Osteoblast (primary cell): ENCODE measurements around the gene NUP93. TPM values are rescaled to one million over a fixed set of nuclear protein-coding genes. Genes with fewer than 3 reads are reported as not detected.

Experiments
- DNase-seq: peaks from one replicate; pipeline ENCODE4 v3.0.0; 2011; ENCODE audit warnings: low spot score, mixed read lengths; ENCODE audit not compliant: insufficient read length; ENCODE audit errors: missing footprints
- H2AFZ ChIP-seq: 2 replicates; pipeline ENCODE4 v1.6.0; 2011; ENCODE audit warnings: mild to moderate bottlenecking, low read length
- H3K27ac ChIP-seq: 2 replicates; pipeline ENCODE4 v1.5.1; 2011; ENCODE audit warnings: mild to moderate bottlenecking, low read depth, low read length, moderate library complexity
- H3K27me3 ChIP-seq: 2 replicates; pipeline ENCODE4 v1.6.0; 2012; ENCODE audit warnings: mild to moderate bottlenecking, control low read depth, inconsistent platforms, low read length, moderate library complexity; ENCODE audit not compliant: insufficient read depth
- H3K36me3 ChIP-seq: 2 replicates; pipeline ENCODE4 v1.5.1; 2011; ENCODE audit warnings: mild to moderate bottlenecking, low read length, control low read depth, moderate library complexity; ENCODE audit not compliant: insufficient read depth
- H3K4me1 ChIP-seq: 2 replicates; pipeline ENCODE4 v1.5.1; 2011; ENCODE audit warnings: mild to moderate bottlenecking, low read length, control low read depth, moderate library complexity; ENCODE audit not compliant: insufficient read depth
- H3K4me2 ChIP-seq: 2 replicates; pipeline ENCODE4 v1.6.0; 2011; ENCODE audit warnings: mild to moderate bottlenecking, low read length; ENCODE audit not compliant: insufficient read depth
- H3K4me3 ChIP-seq: fragments of 200-600 bp; sonication (generic); 3 replicates; pipeline ENCODE4 v1.5.1; 2012; ENCODE audit warnings: mild to moderate bottlenecking, low read length, inconsistent platforms; ENCODE audit not compliant: insufficient read depth
- H3K79me2 ChIP-seq: 2 replicates; pipeline ENCODE4 v1.6.0; 2012; ENCODE audit warnings: mild to moderate bottlenecking, low read length, control low read depth, inconsistent platforms; ENCODE audit not compliant: insufficient read depth
- H3K9me3 ChIP-seq: 2 replicates; pipeline ENCODE4 v1.5.1; 2011; ENCODE audit warnings: low read depth, low read length, control low read depth
- H4K20me1 ChIP-seq: 2 replicates; pipeline ENCODE4 v1.6.0; 2012; ENCODE audit warnings: mild to moderate bottlenecking, low read length, control low read depth; ENCODE audit not compliant: insufficient read depth
- total RNA-seq: library from RNA; depleted of rRNA; stranded (reverse); fragments of >200 nt; gene quantifications from 2 replicates; pipeline ENCODE4 v1.2.3, GENCODE V29; 2012
- TF ChIP-seq, protein P1 (sequence below): IDR thresholded peaks from 2 replicates; pipeline ENCODE4 v1.5.1; 2011; ENCODE audit warnings: mild to moderate bottlenecking, low read depth, low read length, moderate library complexity; ENCODE audit errors: extremely low read depth

Gene NUP93
- total RNA-seq, 1 donor = 40.5 TPM

GRCh38 chr16:56830669-56831068, 100.7 kb downstream of the NUP93 start:
- peaks cover 15% of the 10 kb centered on the region for H3K4me1 ChIP-seq
- H3K79me2 ChIP-seq = no peaks in the 10 kb centered on the region
- no peaks in the 10 kb centered on the region for H3K9me3 ChIP-seq
- no peak for DNase-seq
- H2AFZ ChIP-seq = no peak overlapping the region
- no peaks in the 10 kb centered on the region for H3K27me3 ChIP-seq
- TF ChIP-seq, protein P1, sequence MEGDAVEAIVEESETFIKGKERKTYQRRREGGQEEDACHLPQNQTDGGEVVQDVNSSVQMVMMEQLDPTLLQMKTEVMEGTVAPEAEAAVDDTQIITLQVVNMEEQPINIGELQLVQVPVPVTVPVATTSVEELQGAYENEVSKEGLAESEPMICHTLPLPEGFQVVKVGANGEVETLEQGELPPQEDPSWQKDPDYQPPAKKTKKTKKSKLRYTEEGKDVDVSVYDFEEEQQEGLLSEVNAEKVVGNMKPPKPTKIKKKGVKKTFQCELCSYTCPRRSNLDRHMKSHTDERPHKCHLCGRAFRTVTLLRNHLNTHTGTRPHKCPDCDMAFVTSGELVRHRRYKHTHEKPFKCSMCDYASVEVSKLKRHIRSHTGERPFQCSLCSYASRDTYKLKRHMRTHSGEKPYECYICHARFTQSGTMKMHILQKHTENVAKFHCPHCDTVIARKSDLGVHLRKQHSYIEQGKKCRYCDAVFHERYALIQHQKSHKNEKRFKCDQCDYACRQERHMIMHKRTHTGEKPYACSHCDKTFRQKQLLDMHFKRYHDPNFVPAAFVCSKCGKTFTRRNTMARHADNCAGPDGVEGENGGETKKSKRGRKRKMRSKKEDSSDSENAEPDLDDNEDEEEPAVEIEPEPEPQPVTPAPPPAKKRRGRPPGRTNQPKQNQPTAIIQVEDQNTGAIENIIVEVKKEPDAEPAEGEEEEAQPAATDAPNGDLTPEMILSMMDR = no peak
- H3K4me3 ChIP-seq = no peak overlapping the region
- peak overlapping the region; percentile 8 for H3K4me2 ChIP-seq
- H4K20me1 ChIP-seq = no peaks in the 10 kb centered on the region
- no peak overlapping the region for H3K27ac ChIP-seq
- H3K36me3 ChIP-seq = peaks cover 33% of the 10 kb centered on the region

GRCh38 chr16:56832768-56833167, 102.8 kb downstream of the NUP93 start:
- H3K27ac ChIP-seq = no peak overlapping the region
- H3K79me2 ChIP-seq = no peaks in the 10 kb centered on the region
- no peak overlapping the region for H3K4me2 ChIP-seq
- H3K36me3 ChIP-seq = peaks cover 31% of the 10 kb centered on the region
- no peak for DNase-seq
- peaks cover 15% of the 10 kb centered on the region for H3K4me1 ChIP-seq
- TF ChIP-seq, protein P1 = no peak
- H3K4me3 ChIP-seq = no peak overlapping the region
- no peaks in the 10 kb centered on the region for H4K20me1 ChIP-seq
- no peaks in the 10 kb centered on the region for H3K27me3 ChIP-seq
- no peaks in the 10 kb centered on the region for H3K9me3 ChIP-seq
- H2AFZ ChIP-seq = no peak overlapping the region

DNA sequence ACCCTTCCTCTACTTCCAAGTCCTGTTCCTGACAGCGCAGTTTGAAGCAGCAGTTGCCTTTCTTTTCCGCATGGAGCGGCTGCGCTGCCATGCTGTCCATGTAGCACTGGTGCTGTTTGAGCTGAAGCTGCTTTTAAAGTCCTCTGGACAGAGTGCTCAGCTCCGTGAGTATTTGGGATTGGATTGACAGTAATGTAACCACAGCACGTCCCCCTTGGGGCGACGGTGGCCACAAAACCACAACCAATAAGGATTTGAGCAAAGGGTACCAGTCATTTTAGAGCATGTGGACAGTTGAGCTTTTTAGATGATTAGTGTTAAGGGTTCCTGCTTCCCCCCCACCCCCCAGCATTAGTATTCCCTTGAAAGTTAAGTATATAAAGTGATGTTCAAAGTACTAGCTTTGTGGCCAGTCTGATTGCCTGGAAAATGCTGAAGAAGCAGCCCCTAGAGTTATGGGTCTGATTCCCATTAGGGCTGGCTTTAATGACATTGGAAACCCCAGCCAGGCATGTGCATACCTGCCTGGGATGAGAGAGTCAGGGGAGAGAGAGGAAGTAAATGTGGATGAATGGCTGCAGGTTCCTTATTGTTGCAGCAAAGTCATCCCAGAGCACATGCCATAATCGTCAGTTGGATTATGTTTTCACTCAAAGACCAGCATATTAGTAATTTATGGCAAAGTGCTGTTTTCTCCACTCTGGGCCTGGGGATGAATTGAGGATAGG, 103.5 kb downstream of the NUP93 start:
- Histone ChIP-seq H3K79me2 (no peaks in the 10 kb centered on the region), H3K27ac (no peak overlapping the region), H3K4me2 (no peak overlapping the region), H3K27me3 (no peaks in the 10 kb centered on the region), H4K20me1 (no peaks in the 10 kb centered on the region), H3K36me3 (peaks cover 38% of the 10 kb centered on the region), H2AFZ (no peak overlapping the region), H3K4me1 (peaks cover 15% of the 10 kb centered on the region), H3K4me3 (no peak overlapping the region), H3K9me3 (no peaks in the 10 kb centered on the region)
- TF ChIP-seq, protein P1 = no peak
- no peak for DNase-seq

DNA sequence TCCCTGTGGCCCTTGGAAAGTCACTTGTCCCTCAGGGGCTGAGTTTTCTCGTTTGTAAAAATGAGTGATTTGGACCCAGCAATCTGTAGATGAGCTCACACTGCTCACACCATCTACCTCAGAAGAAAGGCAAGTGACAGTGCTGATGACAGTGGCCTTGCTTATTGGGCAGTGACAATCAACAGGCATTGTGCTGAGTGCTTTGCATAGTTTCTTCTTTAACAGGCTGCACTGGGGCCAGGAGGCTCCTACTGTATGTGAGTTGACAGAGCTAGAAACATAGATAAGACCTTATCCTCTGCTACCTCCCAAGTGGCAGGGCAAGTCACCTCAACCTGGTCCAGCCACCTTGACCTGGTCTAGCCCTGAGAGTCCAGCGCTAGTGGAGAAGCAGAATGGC, 105.4 kb downstream of the NUP93 start:
- Histone ChIP-seq H3K9me3 (no peaks in the 10 kb centered on the region), H3K4me1 (peaks cover 15% of the 10 kb centered on the region), H3K4me2 (no peak overlapping the region), H3K79me2 (no peaks in the 10 kb centered on the region), H3K36me3 (peaks cover 49% of the 10 kb centered on the region), H4K20me1 (no peaks in the 10 kb centered on the region), H3K27ac (no peak overlapping the region), H3K4me3 (no peak overlapping the region), H3K27me3 (no peaks in the 10 kb centered on the region), H2AFZ (no peak overlapping the region)
- DNase-seq = no peak
- TF ChIP-seq, protein P1 = no peak
